Thyroid gland (tissue), 4 donors: Measurements from ENCODE around the gene ORM1.

Experiments
- CTCF ChIP-seq, 6 experiments: fragments of 200-600 bp in 3 of 6; fragments of 450-650 bp in 3 of 6; sonication (generic) in 3 of 6; IDR thresholded peaks; one replicate each; pipeline ENCODE4 v1.5.1; 2016 to 2019; ENCODE audit warnings: antibody characterized with exemption in 6 of 6, mild to moderate bottlenecking in 2 of 6, inconsistent platforms in 1 of 6, moderate library complexity in 1 of 6
- POLR2A ChIP-seq, 2 donors: fragments of 450-650 bp; IDR thresholded peaks; one replicate each; pipeline ENCODE4 v1.6.1; 2017; ENCODE audit warnings: antibody characterized with exemption in 2 of 2, mild to moderate bottlenecking in 2 of 2, moderate library complexity in 1 of 2

GRCh38 chr9:114371343-114371944, 48.5 kb downstream of the ORM1 start:
- TF ChIP-seq CTCF (IDR thresholded peaks at IDR 0.05) (no peak), POLR2A (IDR thresholded peaks at IDR 0.05) (no peak)
